ENCODE results near the gene EIF4B. TPM values are rescaled to one million over a fixed set of nuclear protein-coding genes. Genes with fewer than 3 reads are reported as not detected.

EIF4B gene
- total RNA-seq, 1 experiment from 2014 or later: 809 TPM

DNA sequence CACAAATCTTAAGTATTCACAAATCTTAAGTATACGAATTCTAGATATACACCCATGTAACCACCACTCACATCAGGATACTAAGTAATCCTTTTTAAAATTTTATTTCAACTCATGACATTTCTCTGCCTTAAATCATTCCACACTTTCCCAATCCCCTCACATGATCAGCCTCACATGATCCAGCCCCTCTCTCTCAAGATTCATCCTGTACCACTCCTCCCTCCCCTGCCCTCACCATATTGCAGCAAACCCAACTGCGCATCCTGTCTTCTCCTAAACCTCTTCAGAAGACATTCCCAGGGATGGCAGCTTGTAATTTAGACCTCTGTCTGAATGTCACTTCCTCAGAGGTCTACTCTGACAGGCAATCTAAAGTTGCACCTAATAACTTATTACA is 1.7 kb upstream of the EIF4B start:
- Histone ChIP-seq H3K4me3 (replicated peaks in 1 of 2; ENCODE audit: low read depth in 1 of 2, low read length in 2 of 2) (peak overlapping the region; percentile 75 to 98), H3K4me1 (ENCODE audit: control insufficient read depth in 1 of 2, insufficient read depth in 2 of 2, low read length in 2 of 2) (peaks cover 18 to 37% of the 10 kb centered on the region in 2 experiments), H2AFZ (ENCODE audit: low read depth, low read length, poor library complexity, severe bottlenecking) (no peak overlapping the region), H3K36me3 (ENCODE audit: control insufficient read depth in 1 of 2, insufficient read depth in 2 of 2, low read length in 2 of 2) (peaks cover 6 to 22% of the 10 kb centered on the region in 2 experiments; a peak in 3 of 4 replicates), H3K4me2 (ENCODE audit: low read length) (peak overlapping the region; percentile 78), H4K20me1 (ENCODE audit: insufficient read depth) (peaks cover 5% of the 10 kb centered on the region; the same call in 1 of the 2 replicates), H3K9ac (ENCODE audit: low read length) (peak overlapping the region; percentile 100), H3K79me2 (ENCODE audit: insufficient read depth, low read length) (peaks cover 43% of the 10 kb centered on the region), H3K9me2 (ENCODE audit: insufficient read depth) (no peaks in the 10 kb centered on the region), H3K9me3 (ENCODE audit: control insufficient read depth in 1 of 2, insufficient read depth in 1 of 2, low read depth in 1 of 2, low read length in 2 of 2) (no peaks in the 10 kb centered on the region), H3K27ac (ENCODE audit: low read depth, low read length) (no peak overlapping the region; the same call in 1 of the 2 replicates), H3K27me3 (ENCODE audit: insufficient read depth, low read length) (no peaks in the 10 kb centered on the region)
- no peak for DNase-seq (ENCODE audit: low read depth, low spot score)
- ChIA-PET CTCF (interaction anchor here (1.2 kb wide), 1 partner anchor 20 kb away, joined by 3 read pairs; no protein-coding TSS in a partner anchor), RAD21 (ENCODE audit: low non-redundant PET in 1 of 2, low total read pairs in 2 of 2, uncharacterized antibody in 2 of 2, unreplicated experiment in 2 of 2) (no interaction called here), POLR2A (no interaction called here)
- no TSS peak for BruUV-seq (replicated peaks)
- intact Hi-C loops (cut with micrococcal nuclease): no loop called here
- TF ChIP-seq CBX3 (IDR thresholded peaks at IDR 0.05; ENCODE audit: low read depth) (no peak), CEBPB (IDR thresholded peaks at IDR 0.05; ENCODE audit: low read depth) (no peak), POLR2A (IDR thresholded peaks at IDR 0.05; ENCODE audit: borderline replicate concordance, extremely low read depth, insufficient read depth, insufficient read length) (no peak), FOSL1 (IDR thresholded peaks at IDR 0.05; ENCODE audit: low read depth) (no peak), YY1 (IDR thresholded peaks at IDR 0.05; ENCODE audit: extremely low read depth, insufficient replicate concordance, low read depth, low read length) (no peak), JUND (IDR thresholded peaks at IDR 0.05) (no peak), SIN3A (IDR thresholded peaks at IDR 0.05; ENCODE audit: low read depth) (no peak)
- ATAC-seq: no peak

DNA sequence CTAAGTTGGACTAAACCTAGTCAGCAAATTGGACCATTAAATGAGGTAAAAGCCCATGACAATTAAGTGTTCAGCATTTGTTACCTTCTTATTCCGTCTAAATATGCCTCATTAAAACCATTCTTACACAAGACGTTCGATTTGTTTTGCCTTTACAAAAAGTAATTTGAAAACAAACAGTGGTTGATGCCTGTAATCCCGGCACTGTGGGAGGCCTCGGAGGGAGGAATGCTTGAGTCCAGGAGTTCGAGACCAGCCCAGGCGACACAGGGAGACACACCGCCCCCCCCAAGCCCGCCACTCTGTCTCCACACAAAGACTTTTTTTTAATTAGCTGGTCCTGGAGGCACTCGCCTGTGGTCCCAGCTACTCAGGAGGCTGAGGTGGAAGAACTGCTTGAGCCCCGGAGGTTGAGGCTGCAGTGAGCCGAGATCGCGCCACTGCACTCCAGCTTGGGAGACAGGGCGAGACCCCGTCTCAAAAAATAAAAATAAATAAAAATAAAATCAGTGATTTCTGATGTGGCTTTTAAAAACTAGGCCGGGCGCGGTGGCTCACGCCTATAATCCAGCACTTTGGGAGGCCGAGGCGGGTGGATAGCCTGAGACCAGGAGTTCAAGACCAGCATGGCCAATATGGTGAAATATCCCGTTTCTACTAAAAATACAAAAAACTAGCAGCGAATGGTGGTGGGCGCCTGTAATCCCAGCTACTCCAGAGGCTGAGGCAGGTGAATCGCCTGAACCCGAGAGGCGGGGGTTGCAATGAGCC is 856 bp upstream of the EIF4B start:
- ATAC-seq (peak; percentile 6), DNase-seq (ENCODE audit: low read depth, low spot score) (no peak)
- H3K9ac ChIP-seq (ENCODE audit: low read length): peak overlapping the region; percentile 100
- H3K27ac ChIP-seq (ENCODE audit: low read depth, low read length): peak overlapping the region; percentile 74
- H3K9me3 ChIP-seq (ENCODE audit: control insufficient read depth in 1 of 2, insufficient read depth in 1 of 2, low read depth in 1 of 2, low read length in 2 of 2): no peaks in the 10 kb centered on the region
- no peaks in the 10 kb centered on the region for H3K27me3 ChIP-seq (ENCODE audit: insufficient read depth, low read length)
- peaks cover 18 to 39% of the 10 kb centered on the region in 2 experiments for H3K4me1 ChIP-seq (ENCODE audit: control insufficient read depth in 1 of 2, insufficient read depth in 2 of 2, low read length in 2 of 2)
- ChIA-PET POLR2A (interaction anchor here (0.6 to 2.0 kb wide), 28 partner anchors 9 to 982 kb away, joined by 3 to 15 read pairs (median 4); partner anchors contain the start of genes CSAD, KRT18, KRT8 and SPRYD3), RAD21 (ENCODE audit: low non-redundant PET in 1 of 2, low total read pairs in 2 of 2, uncharacterized antibody in 2 of 2, unreplicated experiment in 2 of 2) (interaction anchor here in 1 of 2 experiments (0.8 kb wide), 1 partner anchor 47 kb away, joined by 4 read pairs; no protein-coding TSS in a partner anchor), CTCF (interaction anchor here (0.8 to 1.6 kb wide), 8 partner anchors 21 to 135 kb away, joined by 3 to 9 read pairs (median 4); no protein-coding TSS in a partner anchor)
- H3K79me2 ChIP-seq (ENCODE audit: insufficient read depth, low read length): peaks cover 52% of the 10 kb centered on the region
- H3K9me2 ChIP-seq (ENCODE audit: insufficient read depth): no peaks in the 10 kb centered on the region
- peak overlapping the region; percentile 75 to 98 for H3K4me3 ChIP-seq (replicated peaks in 1 of 2; ENCODE audit: low read depth in 1 of 2, low read length in 2 of 2)
- peak overlapping the region; percentile 78 for H3K4me2 ChIP-seq (ENCODE audit: low read length)
- TSS peak; percentile 92 for BruUV-seq (replicated peaks)
- TF ChIP-seq EZH2phosphoT487 (IDR thresholded peaks at IDR 0.05; ENCODE audit: borderline replicate concordance) (no peak), ZFX (IDR thresholded peaks at IDR 0.05) (peak; percentile 34; the same call in 1 of the 2 replicates)
- peaks cover 13% of the 10 kb centered on the region; the same call in 1 of the 2 replicates for H4K20me1 ChIP-seq (ENCODE audit: insufficient read depth)
- H2AFZ ChIP-seq (ENCODE audit: low read depth, low read length, poor library complexity, severe bottlenecking): no peak overlapping the region
- peaks cover 14 to 30% of the 10 kb centered on the region in 2 experiments; a peak in 3 of 4 replicates for H3K36me3 ChIP-seq (ENCODE audit: control insufficient read depth in 1 of 2, insufficient read depth in 2 of 2, low read length in 2 of 2)
- intact Hi-C loops (cut with micrococcal nuclease): loop anchor here (5.0 kb wide), 1 partner anchor 42 kb away; no protein-coding TSS in a partner anchor

Measured in HCT116 (cell line).